Measurements from ENCODE around the gene CFAP61.

Gene CFAP61

DNA sequence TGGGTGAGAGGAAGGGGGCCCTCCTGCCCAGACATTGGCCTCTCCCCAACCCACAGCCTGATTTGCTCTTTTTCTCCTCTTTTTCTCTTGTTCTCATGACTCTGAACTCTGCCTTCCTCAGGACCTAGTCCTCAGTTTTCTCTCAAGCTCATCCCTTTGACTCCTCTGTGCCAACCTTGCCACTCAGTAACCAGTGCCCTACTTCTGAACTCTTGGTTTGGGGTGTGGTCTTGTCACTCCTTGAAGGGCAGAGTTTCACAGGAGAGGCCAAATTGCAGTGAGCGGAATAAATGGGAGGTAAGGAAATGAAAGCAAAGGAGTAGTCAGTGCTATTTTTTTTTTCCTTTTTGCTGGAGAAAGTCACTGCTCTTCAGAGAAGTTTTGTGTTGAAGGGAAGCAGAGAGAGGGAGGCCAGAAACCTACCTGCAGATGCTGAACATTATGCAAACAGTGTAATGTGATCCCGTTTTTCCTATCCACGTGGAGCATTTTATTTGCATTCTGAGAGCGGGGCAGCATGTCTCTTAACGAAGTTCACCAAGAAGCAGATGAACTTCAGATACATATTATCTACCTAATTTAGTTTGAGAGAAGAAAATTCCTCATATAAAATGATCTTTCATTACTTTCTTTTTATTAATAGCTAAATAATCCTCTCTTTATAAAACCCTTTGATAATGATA is 26.9 kb downstream of the CFAP61 start:
- TF ChIP-seq, protein P1, sequence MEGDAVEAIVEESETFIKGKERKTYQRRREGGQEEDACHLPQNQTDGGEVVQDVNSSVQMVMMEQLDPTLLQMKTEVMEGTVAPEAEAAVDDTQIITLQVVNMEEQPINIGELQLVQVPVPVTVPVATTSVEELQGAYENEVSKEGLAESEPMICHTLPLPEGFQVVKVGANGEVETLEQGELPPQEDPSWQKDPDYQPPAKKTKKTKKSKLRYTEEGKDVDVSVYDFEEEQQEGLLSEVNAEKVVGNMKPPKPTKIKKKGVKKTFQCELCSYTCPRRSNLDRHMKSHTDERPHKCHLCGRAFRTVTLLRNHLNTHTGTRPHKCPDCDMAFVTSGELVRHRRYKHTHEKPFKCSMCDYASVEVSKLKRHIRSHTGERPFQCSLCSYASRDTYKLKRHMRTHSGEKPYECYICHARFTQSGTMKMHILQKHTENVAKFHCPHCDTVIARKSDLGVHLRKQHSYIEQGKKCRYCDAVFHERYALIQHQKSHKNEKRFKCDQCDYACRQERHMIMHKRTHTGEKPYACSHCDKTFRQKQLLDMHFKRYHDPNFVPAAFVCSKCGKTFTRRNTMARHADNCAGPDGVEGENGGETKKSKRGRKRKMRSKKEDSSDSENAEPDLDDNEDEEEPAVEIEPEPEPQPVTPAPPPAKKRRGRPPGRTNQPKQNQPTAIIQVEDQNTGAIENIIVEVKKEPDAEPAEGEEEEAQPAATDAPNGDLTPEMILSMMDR (IDR thresholded peaks at IDR 0.05; ENCODE audit: low read depth, low read length) = no peak
- DNase-seq (ENCODE audit: extremely low read depth, low read depth) = no peak

DNA sequence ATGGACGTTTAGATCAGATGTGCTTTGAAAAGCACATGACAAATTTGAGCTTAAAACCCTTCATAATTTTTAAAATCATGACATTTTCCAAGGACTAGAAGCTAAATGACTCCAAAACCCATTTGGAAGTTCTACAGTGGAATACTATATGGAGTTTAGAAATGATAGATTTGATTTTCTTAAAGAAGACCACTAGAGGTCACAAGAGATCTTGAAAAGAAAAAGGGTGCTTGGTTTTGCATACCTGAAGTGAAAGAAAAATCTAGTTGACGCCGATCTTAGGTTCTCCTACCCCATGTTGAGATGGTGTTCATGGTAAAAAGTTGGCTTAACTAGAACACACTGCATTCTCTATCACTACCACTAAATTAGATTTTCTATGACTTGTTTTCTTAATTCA is 31.5 kb downstream of the CFAP61 start:
- DNase-seq (ENCODE audit: extremely low read depth, low read depth) = peak; percentile 3
- TF ChIP-seq, protein P1 (IDR thresholded peaks at IDR 0.05; ENCODE audit: low read depth, low read length) = peak; percentile 39

- TF ChIP-seq, protein P1 (IDR thresholded peaks at IDR 0.05; ENCODE audit: low read depth, low read length) = no peak
- no peak for DNase-seq (ENCODE audit: extremely low read depth, low read depth)
Observed at GRCh38 chr20:20084296-20084752, 32.0 kb downstream of the CFAP61 start.

DNA sequence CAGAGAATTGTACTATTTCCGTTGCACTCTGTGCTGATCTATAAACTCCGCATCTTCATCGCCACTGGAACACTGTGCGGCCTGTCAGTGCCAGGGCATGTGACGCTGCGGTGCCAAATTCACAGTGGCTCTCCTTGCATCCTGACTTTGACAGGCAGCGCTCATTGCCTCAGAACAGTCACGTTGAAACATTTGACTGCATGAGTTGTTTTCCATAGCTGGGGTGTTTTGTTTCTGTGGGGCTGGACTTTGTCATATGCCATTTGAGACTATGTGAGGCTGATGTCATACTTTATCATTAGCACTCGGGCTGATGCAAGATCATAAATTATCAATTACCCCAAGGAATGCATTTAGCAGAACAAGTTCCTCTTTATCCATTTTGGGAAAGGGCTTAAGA is 32.7 kb downstream of the CFAP61 start:
- DNase-seq (ENCODE audit: extremely low read depth, low read depth) = no peak
- TF ChIP-seq, protein P1 (IDR thresholded peaks at IDR 0.05; ENCODE audit: low read depth, low read length) = no peak

DNA sequence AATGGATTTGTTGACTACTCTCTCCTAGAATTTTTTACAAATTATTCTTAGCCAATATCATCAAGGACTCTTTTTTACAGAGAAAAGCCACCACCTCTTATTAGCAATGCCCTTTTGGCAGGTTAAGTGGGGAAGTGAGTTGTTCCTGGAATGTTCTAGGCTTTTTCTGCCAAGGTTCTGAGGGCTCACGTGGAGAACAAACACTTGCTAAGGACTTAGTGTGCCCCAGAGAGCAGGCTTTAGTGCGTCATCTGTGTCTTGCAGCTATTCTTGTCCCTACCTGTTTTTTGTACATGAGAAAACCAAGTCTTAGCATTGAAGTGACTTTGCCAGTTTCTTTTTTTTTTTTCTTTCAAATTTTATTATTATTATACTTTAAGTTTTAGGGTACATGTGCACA is 33.5 kb downstream of the CFAP61 start:
- no peak for DNase-seq (ENCODE audit: extremely low read depth, low read depth)
- TF ChIP-seq, protein P1 (IDR thresholded peaks at IDR 0.05; ENCODE audit: low read depth, low read length) = no peak

DNA sequence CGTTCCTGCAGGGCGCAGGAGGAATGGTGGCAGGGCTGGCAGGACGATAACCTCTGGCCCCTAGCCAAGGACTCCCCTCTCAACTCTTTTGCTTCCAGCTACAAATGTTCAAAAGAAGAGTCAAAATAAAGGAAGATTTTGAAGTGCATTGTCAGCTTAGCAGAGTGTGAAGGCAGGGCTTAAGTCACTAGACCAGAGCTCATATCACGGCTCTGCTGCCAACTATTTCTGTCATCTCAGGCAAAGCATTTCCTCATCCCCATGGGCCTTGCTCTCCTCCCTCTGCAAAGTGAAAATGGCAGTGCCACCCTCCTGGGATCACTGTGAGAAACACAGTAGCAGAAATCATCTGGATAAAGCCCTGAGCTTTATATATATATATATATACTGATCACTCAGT is 36.7 kb downstream of the CFAP61 start:
- no peak for DNase-seq (ENCODE audit: extremely low read depth, low read depth)

GRCh38 chr20:20089939-20090338 is 37.6 kb downstream of the CFAP61 start:
- TF ChIP-seq, protein P1 (IDR thresholded peaks at IDR 0.05; ENCODE audit: low read depth, low read length) = no peak
- no peak for DNase-seq (ENCODE audit: extremely low read depth, low read depth)

More for the DNA sequence above, 36.7 kb downstream of the CFAP61 start:
- TF ChIP-seq, protein P1 (IDR thresholded peaks at IDR 0.05; ENCODE audit: low read depth, low read length) = no peak
